MM.1S (cell line): Measurements from ENCODE around the gene ENOX1.

ENCODE experiments used
- DNase-seq: peaks from one replicate; pipeline ENCODE4 v3.0.0-alpha.2; 2015
- H2AFZ ChIP-seq: fragments of 300-600 bp; sonication (generic); 2 replicates; pipeline ENCODE4 v1.6.0; 2016; ENCODE audit warnings: antibody characterized with exemption, low read length
- H3F3A ChIP-seq: fragments of 300-600 bp; sonication (generic); 2 replicates; pipeline ENCODE4 v1.6.1; 2016; ENCODE audit warnings: mild to moderate bottlenecking, antibody characterized with exemption, low read length, moderate library complexity, mixed read lengths; ENCODE audit not compliant: insufficient read depth
- H3K27ac ChIP-seq: fragments of 300-600 bp; sonication (generic); 2 replicates; pipeline ENCODE4 v1.5.1; 2016; ENCODE audit warnings: mild to moderate bottlenecking, low read length
- H3K27me3 ChIP-seq: fragments of 300-600 bp; sonication (generic); replicated peaks from 2 replicates; pipeline ENCODE4 v1.6.0; 2016; ENCODE audit warnings: low read length; ENCODE audit not compliant: insufficient read depth
- H3K36me3 ChIP-seq: fragments of 300-600 bp; sonication (generic); replicated peaks from 2 replicates; pipeline ENCODE4 v1.6.1; 2016; ENCODE audit warnings: mild to moderate bottlenecking, low read length, mixed read lengths; ENCODE audit not compliant: insufficient read depth
- H3K4me1 ChIP-seq: fragments of 300-600 bp; sonication (generic); 2 replicates; pipeline ENCODE4 v1.6.1; 2016; ENCODE audit warnings: low read length, mixed read lengths
- H3K4me2 ChIP-seq: fragments of 300-600 bp; sonication (generic); 2 replicates; pipeline ENCODE4 v1.6.0; 2016; ENCODE audit warnings: low read depth, low read length
- H3K4me3 ChIP-seq: fragments of 300-600 bp; sonication (generic); 2 replicates; pipeline ENCODE4 v1.5.1; 2016; ENCODE audit warnings: low read length, mixed read lengths
- H3K79me2 ChIP-seq: fragments of 300-600 bp; sonication (generic); 2 replicates; pipeline ENCODE4 v1.6.1; 2016; ENCODE audit warnings: mixed run types, low read length, mixed read lengths
- H3K9ac ChIP-seq: fragments of 300-600 bp; sonication (generic); 2 replicates; pipeline ENCODE4 v1.6.1; 2016; ENCODE audit warnings: low read length, mixed read lengths
- H3K9me2 ChIP-seq: fragments of 300-600 bp; sonication (generic); replicated peaks from 2 replicates; pipeline ENCODE4 v1.6.1; 2016; ENCODE audit warnings: mild to moderate bottlenecking, low read length, mixed read lengths; ENCODE audit not compliant: insufficient read depth
- H3K9me3 ChIP-seq: fragments of 300-600 bp; sonication (generic); replicated peaks from 2 replicates; pipeline ENCODE4 v1.6.1; 2016; ENCODE audit warnings: mild to moderate bottlenecking, low read length, mixed read lengths; ENCODE audit not compliant: insufficient read depth
- H4K20me1 ChIP-seq: fragments of 300-600 bp; sonication (generic); 2 replicates; pipeline ENCODE4 v1.6.1; 2016; ENCODE audit warnings: mild to moderate bottlenecking, low read length, moderate library complexity, mixed read lengths; ENCODE audit not compliant: insufficient read depth
- CTCF ChIP-seq: fragments of 300-600 bp; sonication (generic); IDR thresholded peaks from 2 replicates; pipeline ENCODE4 v1.5.1; 2016; ENCODE audit warnings: antibody characterized with exemption, low read length, mixed read lengths
- EZH2 ChIP-seq: fragments of 300-600 bp; sonication (generic); optimal IDR thresholded peaks from 2 replicates; pipeline ENCODE3; 2017; ENCODE audit warnings: low read depth, mild to moderate bottlenecking, antibody characterized with exemption, low read length, mixed read lengths
- EZH2phosphoT487 ChIP-seq: fragments of 300-600 bp; sonication (generic); IDR thresholded peaks from 2 replicates; pipeline ENCODE4 v1.6.1; 2018; ENCODE audit warnings: antibody characterized with exemption, low read length

The ENOX1 gene

DNA sequence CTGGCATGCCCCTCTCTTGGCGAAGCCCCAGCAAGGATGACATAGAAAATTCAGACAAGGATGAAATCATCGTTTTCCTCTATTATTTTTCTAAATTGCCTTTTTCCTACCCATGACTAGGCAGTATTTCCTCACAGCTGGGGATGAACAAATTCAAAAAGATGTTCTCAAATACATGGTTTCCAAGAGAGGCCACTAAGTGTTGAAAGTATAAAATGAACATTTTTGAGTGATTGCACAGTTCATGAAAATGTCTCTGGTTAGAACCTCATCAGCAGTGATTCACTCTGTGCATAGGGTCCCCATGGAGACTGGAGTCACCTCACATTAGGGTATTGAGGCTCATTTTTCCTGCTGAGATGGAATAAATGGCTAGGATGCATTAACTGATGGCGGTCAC is 389.7 kb downstream of the ENOX1 start:
- no peaks in the 10 kb centered on the region for H3K27me3 ChIP-seq
- H3K79me2 ChIP-seq: no peaks in the 10 kb centered on the region
- H4K20me1 ChIP-seq: no peaks in the 10 kb centered on the region
- H3K4me2 ChIP-seq: no peak overlapping the region
- H3K4me1 ChIP-seq: no peaks in the 10 kb centered on the region
- DNase-seq: no peak
- TF ChIP-seq CTCF (no peak), EZH2 (no peak)
- no peaks in the 10 kb centered on the region for H3F3A ChIP-seq
- H3K36me3 ChIP-seq: no peaks in the 10 kb centered on the region
- no peak overlapping the region for H3K9ac ChIP-seq
- no peak overlapping the region for H3K27ac ChIP-seq
- no peaks in the 10 kb centered on the region for H3K9me3 ChIP-seq
- no peak overlapping the region for H3K4me3 ChIP-seq
- H2AFZ ChIP-seq: no peak overlapping the region
- H3K9me2 ChIP-seq: no peaks in the 10 kb centered on the region

DNA sequence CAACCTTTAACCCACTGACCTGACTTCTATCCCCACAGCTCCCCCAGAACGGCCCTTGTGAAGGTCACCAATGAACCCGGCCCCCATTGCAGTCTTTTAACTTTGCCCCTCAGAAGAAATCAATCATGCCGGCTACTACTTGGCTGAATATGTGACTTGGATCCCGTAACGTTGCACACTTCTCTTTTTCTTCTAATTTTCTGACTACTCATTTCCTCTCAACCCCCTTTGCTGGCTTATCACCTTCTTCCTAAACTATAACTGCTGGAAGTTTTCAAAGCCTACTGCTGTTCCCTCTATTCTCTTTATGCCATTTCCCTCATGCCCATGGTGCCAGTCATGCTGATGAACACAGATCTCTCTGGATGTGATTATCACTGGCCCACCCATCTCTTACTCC is 395.7 kb downstream of the ENOX1 start:
- peak overlapping the region; percentile 63 for H3K4me2 ChIP-seq
- H3K27ac ChIP-seq: peak overlapping the region; percentile 62; the same call in 1 of the 2 replicates
- no peaks in the 10 kb centered on the region for H3K9me2 ChIP-seq
- no peaks in the 10 kb centered on the region for H3K9me3 ChIP-seq
- peak overlapping the region; percentile 56 for H2AFZ ChIP-seq
- no peaks in the 10 kb centered on the region for H4K20me1 ChIP-seq
- no peaks in the 10 kb centered on the region for H3K27me3 ChIP-seq
- H3F3A ChIP-seq: no peaks in the 10 kb centered on the region
- no peaks in the 10 kb centered on the region for H3K79me2 ChIP-seq
- no peak overlapping the region for H3K9ac ChIP-seq
- no peaks in the 10 kb centered on the region for H3K36me3 ChIP-seq
- H3K4me1 ChIP-seq: peaks cover 37% of the 10 kb centered on the region
- DNase-seq: no peak
- TF ChIP-seq CTCF: no peak
- no peak for TF ChIP-seq EZH2
- TF ChIP-seq EZH2phosphoT487: no peak
- H3K4me3 ChIP-seq: peak overlapping the region; percentile 17; the same call in 1 of the 2 replicates

DNA sequence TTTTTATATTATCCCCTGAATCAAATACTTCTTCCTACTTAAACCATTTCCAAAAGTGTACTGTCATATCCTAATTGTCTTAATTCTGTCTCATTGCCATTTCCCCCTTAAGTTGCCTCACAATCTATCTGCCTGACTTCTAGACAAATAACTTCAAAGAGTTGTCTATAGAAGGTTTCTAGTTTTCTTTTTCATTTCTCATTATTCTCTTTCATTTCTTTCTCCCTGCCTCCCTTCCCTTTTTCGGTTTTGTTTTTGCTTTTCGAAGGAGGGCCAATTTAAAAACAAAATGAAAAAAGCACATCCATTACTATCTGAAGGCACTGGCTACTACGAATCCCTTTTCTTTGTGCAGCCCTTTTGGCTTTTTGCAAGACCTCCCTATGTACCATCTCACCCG is 396.2 kb downstream of the ENOX1 start:
- H3K4me3 ChIP-seq: peak overlapping the region; percentile 31; the same call in 1 of the 2 replicates
- H3K27me3 ChIP-seq: no peaks in the 10 kb centered on the region
- H3F3A ChIP-seq: no peaks in the 10 kb centered on the region
- H2AFZ ChIP-seq: peak overlapping the region; percentile 56
- H3K4me2 ChIP-seq: peak overlapping the region; percentile 63
- H4K20me1 ChIP-seq: no peaks in the 10 kb centered on the region
- no peaks in the 10 kb centered on the region for H3K9me2 ChIP-seq
- peak; percentile 38 for DNase-seq
- no peaks in the 10 kb centered on the region for H3K36me3 ChIP-seq
- peak overlapping the region; percentile 62; the same call in 1 of the 2 replicates for H3K27ac ChIP-seq
- no peaks in the 10 kb centered on the region for H3K79me2 ChIP-seq
- TF ChIP-seq EZH2 (no peak), EZH2phosphoT487 (no peak), CTCF (no peak)
- no peaks in the 10 kb centered on the region for H3K9me3 ChIP-seq
- H3K9ac ChIP-seq: no peak overlapping the region
- H3K4me1 ChIP-seq: peaks cover 37% of the 10 kb centered on the region
